Colonic mucosa (tissue), 4 donors: ENCODE results near the gene RER1. TPM values are rescaled to one million over a fixed set of nuclear protein-coding genes. Genes with fewer than 3 reads are reported as not detected.

Experiments used
- DNase-seq: peaks from one replicate; pipeline ENCODE4 v3.0.0-alpha.2; 2020
- H3K27ac ChIP-seq: fragments of 200-600 bp; one replicate; pipeline ENCODE4 v1.8.0; 2021
- H3K27me3 ChIP-seq: fragments of 200-600 bp; one replicate; pipeline ENCODE4 v1.8.0; 2021
- H3K36me3 ChIP-seq: fragments of 200-600 bp; one replicate; pipeline ENCODE4 v1.8.0; 2021
- H3K4me1 ChIP-seq: fragments of 200-600 bp; one replicate; pipeline ENCODE4 v1.8.0; 2021; ENCODE audit warnings: mild to moderate bottlenecking
- H3K4me3 ChIP-seq: fragments of 200-600 bp; one replicate; pipeline ENCODE4 v1.8.0; 2021
- H3K9ac ChIP-seq, 2 donors: one replicate each; pipeline ENCODE4 v1.7.0; 2013; ENCODE audit warnings: control low read depth in 2 of 2, low read depth in 2 of 2, low read length in 2 of 2
- H3K9me3 ChIP-seq: fragments of 200-600 bp; one replicate; pipeline ENCODE4 v1.8.0; 2021
- CTCF ChIP-seq: fragments of 200-600 bp; IDR thresholded peaks from one replicate; pipeline ENCODE4 v1.8.0; 2022; ENCODE audit warnings: antibody characterized with exemption, mild to moderate bottlenecking
- intact Hi-C: fragments of 100-400 bp; cut with DNase I; formaldehyde crosslinking; loops from one replicate; pipeline ENCODE4 v1.14.1; 2022
- total RNA-seq, 2 donors: library from RNA; stranded (reverse); fragmentation: NEBNext Ultra II Directional in 1 of 2; extraction: Animal tissue kit (Norgen Biotek cat#: 25700) in 1 of 2; gene quantifications; one replicate each; pipeline ENCODE4 v1.2.1, GENCODE V29; 2021
- donor health status: healthy.
- donor health status: DM: no; HTN: no; CAD: no.
- donor health status: DM: no; HTN: no; CAD: no.

Gene RER1
- total RNA-seq, 2 donors from 2014 or later: 190 to 216 TPM

DNA sequence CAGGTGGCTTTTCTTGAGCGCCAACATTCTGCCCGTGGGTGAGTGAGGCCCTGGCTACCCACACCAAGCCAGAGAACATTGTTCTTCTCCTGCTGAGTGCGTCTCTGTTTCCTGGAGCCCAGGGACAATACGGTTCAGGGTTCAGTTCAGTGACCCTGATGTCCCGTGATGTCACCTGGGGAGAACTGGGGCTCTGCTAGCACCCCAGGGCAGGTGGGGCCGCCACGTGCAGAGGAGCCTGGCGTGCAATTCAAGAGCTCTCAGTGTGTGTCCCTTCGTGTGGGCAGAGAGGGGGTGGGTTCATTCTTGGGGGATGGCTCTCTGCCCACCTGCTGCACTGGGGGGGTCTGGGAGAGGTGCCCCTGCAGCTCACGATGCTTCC is 38.9 kb downstream of the RER1 start:
- no peaks in the 10 kb centered on the region for H3K36me3 ChIP-seq
- no peaks in the 10 kb centered on the region for H3K9me3 ChIP-seq
- DNase-seq: no peak
- no peaks in the 10 kb centered on the region for H3K4me1 ChIP-seq
- intact Hi-C loops: no loop called here
- no peak overlapping the region for H3K4me3 ChIP-seq
- no peak for TF ChIP-seq CTCF
- H3K9ac ChIP-seq: no peak overlapping the region
- H3K27ac ChIP-seq: no peak overlapping the region
- H3K27me3 ChIP-seq: no peaks in the 10 kb centered on the region

DNA sequence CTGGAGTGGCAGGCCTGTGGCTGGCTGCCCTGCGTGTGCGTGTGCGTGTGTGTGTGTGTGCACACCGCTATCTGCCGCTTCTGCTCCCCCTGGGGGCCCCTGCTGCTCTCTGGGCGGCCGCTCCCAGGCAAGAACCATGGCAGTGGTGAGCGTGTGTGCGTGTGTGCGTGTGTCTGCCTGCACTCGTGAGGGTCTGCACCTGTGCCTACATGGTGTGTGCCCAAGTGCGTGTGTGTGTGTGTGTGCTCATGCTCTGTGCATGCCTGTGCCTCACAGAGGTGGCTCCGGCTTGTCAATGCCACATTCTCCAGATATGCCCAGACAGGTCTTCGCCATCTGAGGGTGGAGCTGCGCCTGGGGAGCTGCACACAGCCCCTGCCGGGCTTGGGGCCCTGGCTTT is 39.5 kb downstream of the RER1 start:
- intact Hi-C loops: no loop called here
- H3K27ac ChIP-seq: no peak overlapping the region
- H3K4me1 ChIP-seq: no peaks in the 10 kb centered on the region
- no peaks in the 10 kb centered on the region for H3K27me3 ChIP-seq
- DNase-seq: no peak
- no peak overlapping the region for H3K4me3 ChIP-seq
- no peak overlapping the region for H3K9ac ChIP-seq
- no peaks in the 10 kb centered on the region for H3K9me3 ChIP-seq
- H3K36me3 ChIP-seq: no peaks in the 10 kb centered on the region
- no peak for TF ChIP-seq CTCF

- Histone ChIP-seq H3K9me3 (no peaks in the 10 kb centered on the region), H3K27ac (no peak overlapping the region), H3K9ac (no peak overlapping the region), H3K4me1 (no peaks in the 10 kb centered on the region), H3K36me3 (no peaks in the 10 kb centered on the region), H3K4me3 (no peak overlapping the region), H3K27me3 (no peaks in the 10 kb centered on the region)
- intact Hi-C loops: no loop called here
- no peak for DNase-seq
- no peak for TF ChIP-seq CTCF
Observed at GRCh38 chr1:2431518-2431917, 39.9 kb downstream of the RER1 start.

DNA sequence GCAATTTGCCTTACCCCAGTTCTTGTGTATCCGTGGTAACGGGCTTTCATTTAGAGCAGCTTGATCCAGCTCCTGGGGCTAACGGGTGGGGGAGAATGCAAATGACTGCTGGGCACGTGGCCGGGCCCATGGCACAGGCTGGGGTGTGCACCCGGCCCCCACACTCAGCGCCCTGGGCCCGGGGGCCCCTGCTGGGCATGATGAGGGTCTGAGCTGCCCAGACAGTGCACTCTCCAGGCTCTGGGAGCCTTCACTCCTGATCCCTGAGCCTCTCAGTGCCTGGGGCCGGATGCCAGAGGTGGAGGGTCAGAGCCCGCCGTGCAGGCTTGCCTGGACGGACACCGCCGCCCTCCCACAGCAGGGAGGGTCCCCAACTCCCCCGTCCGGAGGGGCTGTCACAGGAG is 40.8 kb downstream of the RER1 start:
- TF ChIP-seq CTCF: no peak
- no peaks in the 10 kb centered on the region for H3K9me3 ChIP-seq
- intact Hi-C loops: no loop called here
- H3K4me3 ChIP-seq: no peak overlapping the region
- no peak overlapping the region for H3K9ac ChIP-seq
- DNase-seq: no peak
- no peaks in the 10 kb centered on the region for H3K4me1 ChIP-seq
- H3K27me3 ChIP-seq: no peaks in the 10 kb centered on the region
- H3K36me3 ChIP-seq: no peaks in the 10 kb centered on the region
- no peak overlapping the region for H3K27ac ChIP-seq

GRCh38 chr1:2433196-2433595 is 41.6 kb downstream of the RER1 start:
- Histone ChIP-seq H3K36me3 (no peaks in the 10 kb centered on the region), H3K9me3 (no peaks in the 10 kb centered on the region), H3K9ac (no peak overlapping the region), H3K27ac (no peak overlapping the region), H3K27me3 (no peaks in the 10 kb centered on the region), H3K4me3 (no peak overlapping the region), H3K4me1 (no peaks in the 10 kb centered on the region)
- TF ChIP-seq CTCF: no peak
- intact Hi-C loops: no loop called here
- DNase-seq: no peak
